Measurements from ENCODE around the gene SBF2.

SBF2 gene

GRCh38 chr11:9875399-9875798 is 418.6 kb downstream of the SBF2 start:
- Histone ChIP-seq H3K9ac (ENCODE audit: low read length) (peak overlapping the region; percentile 4), H3K4me1 (ENCODE audit: control insufficient read depth, insufficient read depth, low read length) (peaks cover 15% of the 10 kb centered on the region), H3K4me3 (ENCODE audit: low read length) (peak overlapping the region; percentile 24), H3K27me3 (replicated peaks; ENCODE audit: control insufficient read depth, insufficient read depth, low read length) (no peaks in the 10 kb centered on the region), H3K9me3 (ENCODE audit: control insufficient read depth, low read length) (peaks cover 6% of the 10 kb centered on the region), H3K36me3 (ENCODE audit: control insufficient read depth, insufficient read depth, low read length, severe bottlenecking) (peaks cover 4% of the 10 kb centered on the region)
- DNase-seq (ENCODE audit: low read depth): no peak

- DNase-seq (ENCODE audit: low read depth): no peak
- Histone ChIP-seq H3K4me3 (ENCODE audit: low read length) (no peak overlapping the region), H3K9me3 (ENCODE audit: control insufficient read depth, low read length) (peaks cover 10% of the 10 kb centered on the region), H3K9ac (ENCODE audit: low read length) (no peak overlapping the region), H3K36me3 (ENCODE audit: control insufficient read depth, insufficient read depth, low read length, severe bottlenecking) (peaks cover 7% of the 10 kb centered on the region), H3K27me3 (replicated peaks; ENCODE audit: control insufficient read depth, insufficient read depth, low read length) (no peaks in the 10 kb centered on the region), H3K4me1 (ENCODE audit: control insufficient read depth, insufficient read depth, low read length) (peaks cover 14% of the 10 kb centered on the region)
Observed at GRCh38 chr11:9874466-9874865, 419.6 kb downstream of the SBF2 start.

- Histone ChIP-seq H3K9ac (ENCODE audit: low read length) (no peak overlapping the region), H3K36me3 (ENCODE audit: control insufficient read depth, insufficient read depth, low read length, severe bottlenecking) (peaks cover 7% of the 10 kb centered on the region), H3K27me3 (replicated peaks; ENCODE audit: control insufficient read depth, insufficient read depth, low read length) (no peaks in the 10 kb centered on the region), H3K4me3 (ENCODE audit: low read length) (no peak overlapping the region), H3K9me3 (ENCODE audit: control insufficient read depth, low read length) (peaks cover 9% of the 10 kb centered on the region), H3K4me1 (ENCODE audit: control insufficient read depth, insufficient read depth, low read length) (peaks cover 1% of the 10 kb centered on the region)
- no peak for DNase-seq (ENCODE audit: low read depth)
Observed at GRCh38 chr11:9868641-9869040, 425.4 kb downstream of the SBF2 start.

- no peaks in the 10 kb centered on the region for H3K36me3 ChIP-seq (ENCODE audit: control insufficient read depth, insufficient read depth, low read length, severe bottlenecking)
- H3K9ac ChIP-seq (ENCODE audit: low read length): peak overlapping the region; percentile 75
- DNase-seq (ENCODE audit: low read depth): no peak
- H3K27me3 ChIP-seq (replicated peaks; ENCODE audit: control insufficient read depth, insufficient read depth, low read length): no peaks in the 10 kb centered on the region
- H3K4me1 ChIP-seq (ENCODE audit: control insufficient read depth, insufficient read depth, low read length): peaks cover 31% of the 10 kb centered on the region
- peaks cover 4% of the 10 kb centered on the region for H3K9me3 ChIP-seq (ENCODE audit: control insufficient read depth, low read length)
- no peak overlapping the region for H3K4me3 ChIP-seq (ENCODE audit: low read length)
Observed at GRCh38 chr11:9862981-9863380, 431.0 kb downstream of the SBF2 start.

GRCh38 chr11:9861860-9862725 is 431.9 kb downstream of the SBF2 start:
- peaks cover 4% of the 10 kb centered on the region for H3K9me3 ChIP-seq (ENCODE audit: control insufficient read depth, low read length)
- H3K4me3 ChIP-seq (ENCODE audit: low read length): no peak overlapping the region
- peaks cover 32% of the 10 kb centered on the region for H3K4me1 ChIP-seq (ENCODE audit: control insufficient read depth, insufficient read depth, low read length)
- H3K9ac ChIP-seq (ENCODE audit: low read length): peak overlapping the region; percentile 79
- no peaks in the 10 kb centered on the region for H3K27me3 ChIP-seq (replicated peaks; ENCODE audit: control insufficient read depth, insufficient read depth, low read length)
- H3K36me3 ChIP-seq (ENCODE audit: control insufficient read depth, insufficient read depth, low read length, severe bottlenecking): peaks cover 4% of the 10 kb centered on the region
- peak; percentile 70 for DNase-seq (ENCODE audit: low read depth)

GRCh38 chr11:9859554-9860305 is 434.3 kb downstream of the SBF2 start:
- Histone ChIP-seq H3K4me1 (ENCODE audit: control insufficient read depth, insufficient read depth, low read length) (peaks cover 46% of the 10 kb centered on the region), H3K4me3 (ENCODE audit: low read length) (no peak overlapping the region), H3K27me3 (replicated peaks; ENCODE audit: control insufficient read depth, insufficient read depth, low read length) (no peaks in the 10 kb centered on the region), H3K36me3 (ENCODE audit: control insufficient read depth, insufficient read depth, low read length, severe bottlenecking) (peaks cover 24% of the 10 kb centered on the region), H3K9ac (ENCODE audit: low read length) (peak overlapping the region; percentile 61), H3K9me3 (ENCODE audit: control insufficient read depth, low read length) (peaks cover 4% of the 10 kb centered on the region)
- peak; percentile 73 for DNase-seq (ENCODE audit: low read depth)

- no peaks in the 10 kb centered on the region for H3K27me3 ChIP-seq (replicated peaks; ENCODE audit: control insufficient read depth, insufficient read depth, low read length)
- H3K9ac ChIP-seq (ENCODE audit: low read length): peak overlapping the region; percentile 61
- peaks cover 4% of the 10 kb centered on the region for H3K9me3 ChIP-seq (ENCODE audit: control insufficient read depth, low read length)
- peaks cover 55% of the 10 kb centered on the region for H3K4me1 ChIP-seq (ENCODE audit: control insufficient read depth, insufficient read depth, low read length)
- DNase-seq (ENCODE audit: low read depth): peak; percentile 33
- peaks cover 25% of the 10 kb centered on the region for H3K36me3 ChIP-seq (ENCODE audit: control insufficient read depth, insufficient read depth, low read length, severe bottlenecking)
- no peak overlapping the region for H3K4me3 ChIP-seq (ENCODE audit: low read length)
Observed at GRCh38 chr11:9858822-9859221, 435.2 kb downstream of the SBF2 start.

DNA sequence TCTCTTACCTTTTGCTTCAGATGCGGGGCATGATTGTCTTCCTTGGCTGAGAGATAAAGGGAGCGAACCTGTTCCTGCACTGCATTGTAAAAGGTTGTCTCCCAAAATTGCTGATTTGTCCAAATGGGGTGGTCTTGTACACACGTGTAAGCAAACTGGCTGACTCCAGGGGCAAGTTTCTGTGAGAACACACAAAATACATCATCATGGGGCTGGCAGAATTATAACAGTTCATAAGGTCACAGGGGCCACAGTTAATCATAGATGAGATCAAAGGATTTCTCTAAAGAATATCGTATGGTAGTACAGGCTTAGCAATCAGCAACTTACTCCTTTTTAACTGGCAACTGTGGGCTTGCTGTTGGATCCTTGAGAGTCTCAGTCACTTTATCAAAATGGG is 435.8 kb downstream of the SBF2 start:
- no peak overlapping the region for H3K4me3 ChIP-seq (ENCODE audit: low read length)
- H3K9me3 ChIP-seq (ENCODE audit: control insufficient read depth, low read length): peaks cover 4% of the 10 kb centered on the region
- peak overlapping the region; percentile 61 for H3K9ac ChIP-seq (ENCODE audit: low read length)
- peaks cover 55% of the 10 kb centered on the region for H3K4me1 ChIP-seq (ENCODE audit: control insufficient read depth, insufficient read depth, low read length)
- no peaks in the 10 kb centered on the region for H3K27me3 ChIP-seq (replicated peaks; ENCODE audit: control insufficient read depth, insufficient read depth, low read length)
- H3K36me3 ChIP-seq (ENCODE audit: control insufficient read depth, insufficient read depth, low read length, severe bottlenecking): peaks cover 25% of the 10 kb centered on the region
- no peak for DNase-seq (ENCODE audit: low read depth)

DNA sequence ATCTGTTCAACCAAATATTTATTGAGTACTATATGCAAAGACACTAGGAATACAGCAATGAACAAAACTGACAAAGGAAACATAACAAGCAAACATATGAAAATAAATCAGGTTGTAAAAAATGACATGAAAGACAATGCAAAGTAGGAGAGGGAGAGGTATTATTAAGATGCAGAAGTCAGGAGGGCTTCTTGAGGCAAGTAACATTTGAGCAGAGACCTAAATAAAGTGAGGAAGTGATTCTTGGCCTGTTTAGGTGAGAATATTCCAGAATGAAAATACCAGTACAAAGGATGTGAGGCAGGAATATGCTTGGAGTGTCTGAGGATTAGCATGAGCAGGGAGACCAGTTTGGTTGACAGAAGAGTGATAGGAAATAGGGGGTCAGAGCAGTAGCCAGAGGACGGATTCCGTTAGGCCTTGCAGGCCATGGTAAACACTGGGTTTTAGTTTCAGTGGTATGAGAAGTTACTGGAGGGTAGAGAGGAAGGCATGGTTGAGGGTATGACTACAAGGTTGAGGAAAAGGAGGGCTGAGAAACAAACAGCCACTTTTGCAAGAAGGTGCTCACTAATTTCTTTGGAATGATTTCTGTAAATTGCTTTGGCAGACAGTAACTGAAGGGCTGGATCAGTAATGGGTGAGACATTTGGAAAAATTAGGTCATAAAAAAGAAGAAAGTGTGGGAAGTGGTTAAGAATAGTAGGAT is 438.3 kb downstream of the SBF2 start:
- Histone ChIP-seq H3K4me1 (ENCODE audit: control insufficient read depth, insufficient read depth, low read length) (peaks cover 61% of the 10 kb centered on the region), H3K36me3 (ENCODE audit: control insufficient read depth, insufficient read depth, low read length, severe bottlenecking) (peaks cover 31% of the 10 kb centered on the region), H3K9ac (ENCODE audit: low read length) (peak overlapping the region; percentile 68), H3K9me3 (ENCODE audit: control insufficient read depth, low read length) (peaks cover 4% of the 10 kb centered on the region), H3K4me3 (ENCODE audit: low read length) (peak overlapping the region; percentile 30), H3K27me3 (replicated peaks; ENCODE audit: control insufficient read depth, insufficient read depth, low read length) (no peaks in the 10 kb centered on the region)
- DNase-seq (ENCODE audit: low read depth): peak; percentile 29

DNA sequence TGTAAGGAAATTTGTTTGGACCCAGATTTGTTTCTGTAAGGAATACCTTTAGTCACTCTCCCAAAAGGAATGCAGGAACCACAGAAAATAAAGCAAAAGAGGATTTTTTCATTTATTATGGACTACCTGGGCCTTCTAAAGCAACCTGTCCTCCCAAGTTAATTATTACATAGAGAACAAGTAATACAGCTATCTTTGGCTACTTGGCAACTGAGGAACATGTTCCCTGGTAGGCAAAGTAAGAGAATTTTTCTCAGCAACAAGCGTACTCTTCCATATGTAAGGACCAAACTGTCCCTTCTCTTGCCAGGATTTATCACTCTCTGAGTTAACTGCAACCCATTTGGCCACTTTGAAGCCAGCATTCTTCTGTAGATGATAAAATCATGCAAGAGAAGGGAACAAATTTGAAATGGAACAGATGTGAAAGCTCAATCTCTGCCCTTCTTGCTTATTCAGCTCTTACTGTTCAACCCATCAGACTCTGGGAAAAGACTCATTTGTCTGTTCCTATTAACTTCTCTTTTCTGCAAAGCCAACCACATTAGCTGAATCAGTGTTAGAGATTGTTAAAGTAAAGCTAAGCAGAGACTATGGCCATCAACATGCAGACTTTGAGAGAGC is 440.0 kb downstream of the SBF2 start:
- peak; percentile 77 for DNase-seq (ENCODE audit: low read depth)
- no peak overlapping the region for H3K4me3 ChIP-seq (ENCODE audit: low read length)
- peaks cover 4% of the 10 kb centered on the region for H3K9me3 ChIP-seq (ENCODE audit: control insufficient read depth, low read length)
- no peaks in the 10 kb centered on the region for H3K27me3 ChIP-seq (replicated peaks; ENCODE audit: control insufficient read depth, insufficient read depth, low read length)
- H3K9ac ChIP-seq (ENCODE audit: low read length): peak overlapping the region; percentile 68
- H3K4me1 ChIP-seq (ENCODE audit: control insufficient read depth, insufficient read depth, low read length): peaks cover 62% of the 10 kb centered on the region
- peaks cover 40% of the 10 kb centered on the region for H3K36me3 ChIP-seq (ENCODE audit: control insufficient read depth, insufficient read depth, low read length, severe bottlenecking)

All from adipocyte (in vitro differentiated cells).